Ovary (tissue), 9 donors: Measurements from ENCODE around the gene DDI1. TPM values are rescaled to one million over a fixed set of nuclear protein-coding genes. Genes with fewer than 3 reads are reported as not detected.

Experiments used
- DNase-seq, 5 donors: peaks; one replicate each; pipeline ENCODE4 v3.0.0-alpha.2; 2019 to 2020
- H3K27ac ChIP-seq, 2 donors: fragments of 200-600 bp; one replicate each; pipeline versions ENCODE4 v1.5.1 to v1.8.0; 2019 to 2022
- H3K27me3 ChIP-seq: fragments of 200-600 bp; one replicate; pipeline ENCODE4 v1.8.0; 2022
- H3K36me3 ChIP-seq: fragments of 200-600 bp; sonication (generic); one replicate; pipeline ENCODE4 v1.5.1; 2019
- H3K4me1 ChIP-seq: one replicate; pipeline ENCODE4 v1.8.1; 2013; ENCODE audit warnings: mild to moderate bottlenecking, moderate library complexity; ENCODE audit not compliant: insufficient read depth
- H3K4me3 ChIP-seq: fragments of 200-600 bp; sonication (generic); one replicate; pipeline ENCODE4 v1.5.1; 2017
- H3K9me3 ChIP-seq, 2 donors: fragments of 200-600 bp in 1 of 2; sonication (generic) in 1 of 2; one replicate each; pipeline versions ENCODE4 v1.5.1 to v1.8.1; 2013 to 2019; ENCODE audit warnings: mild to moderate bottlenecking in 1 of 2, moderate library complexity in 1 of 2
- EP300 ChIP-seq: sonication (generic); formaldehyde crosslinking; IDR thresholded peaks from one replicate; pipeline ENCODE4 v1.6.1; 2017; ENCODE audit warnings: antibody characterized with exemption
- POLR2A ChIP-seq: fragments of 450-650 bp; IDR thresholded peaks from one replicate; pipeline ENCODE4 v1.6.1; 2017; ENCODE audit warnings: antibody characterized with exemption, mild to moderate bottlenecking, moderate library complexity
- WGBS, 3 donors: extraction: QIAGEN DNeasy Blood & Tissue Kit in 1 of 3; methylation state at CpG; one replicate each; pipeline versions ENCODE4 v1.1.5 to v1.1.7; 2013 to 2017; 5-methylcytosine and 5-hydroxymethylcytosine counted together
- intact Hi-C, 4 donors: fragments of 100-400 bp; cut with DNase I; formaldehyde crosslinking; loops; one replicate each; pipeline versions ENCODE4 v1.11.0 to v1.15.1; 2022 to 2023
- polyA plus RNA-seq, 2 donors: library from polyadenylated mRNA; stranded (reverse); fragments of 200-250 nt in 1 of 2; fragments of 350-450 nt in 1 of 2; fragmentation: Illumina TruSeq in 1 of 2; extraction: RNeasy Lipid Tissue Mini Kit (QIAGEN cat#74804) in 1 of 2; gene quantifications; one replicate each; pipeline ENCODE4 v1.2.3, GENCODE V29; 2013 to 2014
- total RNA-seq, 7 donors: library from RNA; depleted of rRNA in 2 of 7; stranded (reverse); fragments of >200 nt in 2 of 7; fragmentation: NEBNext Ultra II Directional in 3 of 7; extraction: Animal tissue kit (Norgen Biotek cat#: 25700) in 3 of 7; gene quantifications; one replicate each; pipeline versions ENCODE4 v1.1.0 to v1.2.4, GENCODE V29; 2016 to 2023
- TF ChIP-seq, protein P1 (sequence below), 3 donors: fragments of 450-650 bp in 2 of 3; fragments of 200-600 bp in 1 of 3; IDR thresholded peaks; one replicate each; pipeline versions ENCODE4 v1.5.1 to v1.8.0; 2016 to 2022; ENCODE audit warnings: antibody characterized with exemption in 3 of 3, mild to moderate bottlenecking in 1 of 3
- donor health status: DM: no; HTN: no; CAD: no; lungs with moderate emphysema.
- donor health status: DM: no; HTN: no; CAD: no.
- donor health status: Bipolar disorder and iron deficiency.
- donor health status: DM: yes; HTN: yes; CAD: no.
- donor health status: DM: no; HTN: no; CAD: no.
- donor health status: DM: yes; HTN: yes; CAD: no.

DDI1 gene
- total and polyA plus RNA-seq, 9 donors = not detected

DNA sequence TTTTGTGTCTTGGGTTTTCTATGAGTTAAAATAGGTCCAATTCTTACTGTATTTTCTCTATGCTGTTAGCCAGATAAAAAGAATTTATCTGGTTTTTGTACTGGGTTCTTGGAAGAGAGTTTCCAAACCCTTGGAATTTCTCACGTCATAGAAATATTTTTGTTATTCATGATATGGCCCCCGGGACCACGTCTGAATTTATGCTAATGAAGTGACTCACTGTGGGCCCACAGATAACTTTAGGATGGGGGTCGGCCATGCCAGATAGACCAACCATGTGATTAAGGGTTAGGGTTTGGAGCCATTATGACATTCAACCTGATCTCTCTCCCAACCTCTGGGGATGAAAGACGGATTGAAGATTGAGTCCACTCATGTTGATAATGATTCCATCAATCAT lies 35.6 kb upstream of the DDI1 start:
- Histone ChIP-seq H3K27me3 (no peaks in the 10 kb centered on the region), H3K4me1 (peaks cover 6% of the 10 kb centered on the region), H3K36me3 (no peaks in the 10 kb centered on the region), H3K9me3 (no peaks in the 10 kb centered on the region), H3K27ac (no peak overlapping the region), H3K4me3 (no peak overlapping the region)
- 33 to 53% (median 42%) methylated on average over 5 of the region's 5 CpGs for WGBS, 3 donors
- intact Hi-C loops = no loop called here
- TF ChIP-seq EP300 (no peak), POLR2A (no peak)
- TF ChIP-seq, protein P1, sequence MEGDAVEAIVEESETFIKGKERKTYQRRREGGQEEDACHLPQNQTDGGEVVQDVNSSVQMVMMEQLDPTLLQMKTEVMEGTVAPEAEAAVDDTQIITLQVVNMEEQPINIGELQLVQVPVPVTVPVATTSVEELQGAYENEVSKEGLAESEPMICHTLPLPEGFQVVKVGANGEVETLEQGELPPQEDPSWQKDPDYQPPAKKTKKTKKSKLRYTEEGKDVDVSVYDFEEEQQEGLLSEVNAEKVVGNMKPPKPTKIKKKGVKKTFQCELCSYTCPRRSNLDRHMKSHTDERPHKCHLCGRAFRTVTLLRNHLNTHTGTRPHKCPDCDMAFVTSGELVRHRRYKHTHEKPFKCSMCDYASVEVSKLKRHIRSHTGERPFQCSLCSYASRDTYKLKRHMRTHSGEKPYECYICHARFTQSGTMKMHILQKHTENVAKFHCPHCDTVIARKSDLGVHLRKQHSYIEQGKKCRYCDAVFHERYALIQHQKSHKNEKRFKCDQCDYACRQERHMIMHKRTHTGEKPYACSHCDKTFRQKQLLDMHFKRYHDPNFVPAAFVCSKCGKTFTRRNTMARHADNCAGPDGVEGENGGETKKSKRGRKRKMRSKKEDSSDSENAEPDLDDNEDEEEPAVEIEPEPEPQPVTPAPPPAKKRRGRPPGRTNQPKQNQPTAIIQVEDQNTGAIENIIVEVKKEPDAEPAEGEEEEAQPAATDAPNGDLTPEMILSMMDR (IDR thresholded peaks at IDR 0.05) = no peak
- DNase-seq = no peak

DNA sequence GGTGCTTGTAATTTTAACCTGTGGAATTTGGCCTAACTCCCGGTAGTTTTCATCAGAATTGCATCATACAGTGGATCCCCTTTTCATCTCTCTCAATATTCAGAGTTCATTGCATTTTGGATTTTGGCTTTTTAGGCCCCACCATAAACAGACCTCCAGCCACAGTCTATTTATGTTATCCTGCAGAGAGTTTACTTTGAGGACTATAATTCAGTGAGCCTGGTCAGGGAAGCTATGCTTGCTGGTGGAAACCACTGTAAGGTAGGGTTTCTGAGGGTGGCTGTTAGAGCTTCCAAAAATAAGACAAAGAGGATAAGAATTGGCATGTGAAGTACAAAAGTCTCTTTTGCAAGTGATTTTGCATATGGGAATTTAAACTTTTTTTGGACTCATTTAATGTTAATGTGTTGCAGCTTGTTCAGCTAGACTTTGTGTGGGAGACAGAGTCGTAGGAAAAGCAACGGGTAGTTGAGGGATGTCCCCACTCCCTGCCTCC lies 34.8 kb upstream of the DDI1 start:
- Histone ChIP-seq H3K27me3 (no peaks in the 10 kb centered on the region), H3K36me3 (no peaks in the 10 kb centered on the region), H3K27ac (no peak overlapping the region), H3K4me1 (peaks cover 6% of the 10 kb centered on the region), H3K4me3 (no peak overlapping the region), H3K9me3 (no peaks in the 10 kb centered on the region)
- 81 to 88% (median 85%) methylated on average over 3 of the region's 3 CpGs for WGBS, 3 donors
- DNase-seq = no peak
- TF ChIP-seq, protein P1 (IDR thresholded peaks at IDR 0.05) = no peak
- TF ChIP-seq POLR2A (no peak), EP300 (no peak)
- intact Hi-C loops = no loop called here

DNA sequence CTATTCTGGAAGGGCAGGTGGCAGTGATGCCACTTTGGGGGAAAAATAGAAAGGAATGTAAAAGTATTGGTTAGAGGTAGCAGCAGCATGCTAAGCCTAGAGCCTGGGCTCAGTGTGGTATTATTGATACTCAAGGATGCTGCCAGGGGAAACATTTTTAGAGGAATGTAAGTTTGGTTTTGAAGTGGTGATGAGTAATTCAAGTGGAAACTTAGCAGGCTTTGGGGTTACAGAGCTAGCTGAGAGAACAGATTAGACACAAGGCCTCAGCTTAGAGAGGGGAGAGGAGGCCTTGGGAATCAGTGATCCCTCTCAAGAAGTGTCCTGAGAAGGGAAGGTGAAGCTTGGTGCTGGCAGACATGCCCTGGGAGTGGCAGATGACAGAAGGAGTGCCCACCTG lies 32.9 kb upstream of the DDI1 start:
- Histone ChIP-seq H3K4me3 (no peak overlapping the region), H3K27ac (no peak overlapping the region), H3K27me3 (no peaks in the 10 kb centered on the region), H3K9me3 (no peaks in the 10 kb centered on the region), H3K4me1 (peaks cover 6% of the 10 kb centered on the region), H3K36me3 (no peaks in the 10 kb centered on the region)
- intact Hi-C loops = no loop called here
- no peak for DNase-seq
- TF ChIP-seq, protein P1 (IDR thresholded peaks at IDR 0.05) = no peak
- TF ChIP-seq EP300 (no peak), POLR2A (no peak)

DNA sequence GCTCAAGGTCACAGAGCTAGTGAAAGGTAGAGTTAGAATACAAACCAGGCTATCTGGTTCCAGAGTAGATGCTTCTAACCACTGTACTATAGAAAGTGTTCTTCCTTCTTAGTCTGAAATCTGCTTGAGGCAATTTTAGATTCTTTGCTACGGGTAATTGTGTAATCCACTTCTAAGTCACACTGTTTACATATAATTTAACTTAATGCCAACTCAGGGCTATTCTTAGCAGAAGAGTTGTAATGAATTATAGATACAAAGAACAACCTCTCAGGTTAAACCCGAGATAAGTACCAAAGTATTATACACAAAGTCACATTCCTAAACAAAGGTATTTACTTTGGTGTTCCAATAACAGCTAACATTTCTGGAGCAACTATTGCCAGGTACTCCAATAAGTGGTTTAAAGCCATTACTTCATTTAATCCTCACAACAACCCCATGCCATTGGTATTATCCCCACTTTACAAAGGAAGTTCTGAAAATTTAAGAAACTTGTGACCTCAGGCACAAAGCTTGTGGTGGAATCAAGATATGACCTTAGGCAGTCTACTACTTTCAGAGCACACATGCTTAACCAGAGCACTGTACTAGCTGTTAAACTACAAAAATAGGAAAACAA lies 31.1 kb upstream of the DDI1 start:
- H3K27ac ChIP-seq = no peak overlapping the region
- H3K4me3 ChIP-seq = no peak overlapping the region
- H3K36me3 ChIP-seq = no peaks in the 10 kb centered on the region
- H3K9me3 ChIP-seq = no peaks in the 10 kb centered on the region
- H3K27me3 ChIP-seq = no peaks in the 10 kb centered on the region
- intact Hi-C loops = no loop called here
- WGBS, 3 donors = 53 to 77% (median 61%) methylated on average over 2 of the region's 2 CpGs
- DNase-seq = no peak
- TF ChIP-seq, protein P1 (IDR thresholded peaks at IDR 0.05) = no peak
- TF ChIP-seq POLR2A (no peak), EP300 (no peak)
- H3K4me1 ChIP-seq = peaks cover 6% of the 10 kb centered on the region
